Measurements from ENCODE around the gene MYH7.

MYH7 gene

DNA sequence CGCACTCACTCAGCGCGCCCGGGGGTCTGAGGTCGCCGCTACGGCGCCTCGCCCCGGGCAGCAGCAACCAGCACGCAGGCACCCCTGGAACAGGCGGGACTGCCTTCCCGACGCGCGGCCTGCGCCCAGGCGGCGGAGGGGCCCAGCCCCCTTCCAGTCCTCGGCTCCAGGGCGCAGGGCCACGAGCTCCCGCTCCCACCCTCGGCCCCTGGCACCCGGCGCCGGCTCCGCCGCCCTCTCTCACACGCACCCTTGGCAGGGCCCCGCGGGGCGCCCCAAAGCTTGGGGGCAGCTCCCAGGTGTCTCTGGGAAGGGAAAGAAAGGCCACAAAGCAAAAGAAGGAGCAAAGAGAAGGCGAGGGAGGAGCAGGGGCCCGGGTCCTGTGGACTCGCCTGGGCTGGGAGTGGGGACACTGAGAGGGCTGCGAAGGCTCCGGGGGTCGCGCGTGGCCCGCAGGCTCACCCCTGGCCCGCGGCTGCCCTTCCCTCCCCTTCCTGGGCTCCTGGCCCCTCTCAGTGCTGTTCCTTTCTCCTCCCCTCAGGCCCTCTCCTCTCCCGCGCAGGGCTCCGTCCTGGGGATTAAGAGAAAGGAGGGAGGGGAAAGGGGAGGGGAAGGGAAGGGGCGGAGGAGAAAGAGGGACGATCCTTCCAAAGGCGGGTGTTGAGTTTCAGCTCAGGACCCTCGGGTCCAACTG is 69.6 kb downstream of the MYH7 start:
- Histone ChIP-seq H3K9ac (ENCODE audit: low read length) (no peak overlapping the region), H3K27ac (ENCODE audit: low read depth, low read length) (no peak overlapping the region), H3F3A (ENCODE audit: insufficient read depth) (no peaks in the 10 kb centered on the region), H4K20me1 (ENCODE audit: low read depth, low read length) (no peaks in the 10 kb centered on the region), H3K4me3 (ENCODE audit: insufficient read depth, low read length, poor library complexity, severe bottlenecking) (no peak overlapping the region), H2AFZ (ENCODE audit: low read depth, low read length, severe bottlenecking) (no peak overlapping the region), H3K36me3 (ENCODE audit: low read length) (no peaks in the 10 kb centered on the region), H3K79me2 (ENCODE audit: insufficient read depth, low read length) (no peaks in the 10 kb centered on the region), H3K27me3 (ENCODE audit: low read length) (no peaks in the 10 kb centered on the region), H3K4me2 (ENCODE audit: low read depth, low read length, poor library complexity, severe bottlenecking) (no peak overlapping the region), H3K9me3 (ENCODE audit: insufficient read depth, low read length) (no peaks in the 10 kb centered on the region), H3K9me2 (replicated peaks; ENCODE audit: insufficient read depth, low read length) (no peaks in the 10 kb centered on the region)
- TF ChIP-seq, protein P1, sequence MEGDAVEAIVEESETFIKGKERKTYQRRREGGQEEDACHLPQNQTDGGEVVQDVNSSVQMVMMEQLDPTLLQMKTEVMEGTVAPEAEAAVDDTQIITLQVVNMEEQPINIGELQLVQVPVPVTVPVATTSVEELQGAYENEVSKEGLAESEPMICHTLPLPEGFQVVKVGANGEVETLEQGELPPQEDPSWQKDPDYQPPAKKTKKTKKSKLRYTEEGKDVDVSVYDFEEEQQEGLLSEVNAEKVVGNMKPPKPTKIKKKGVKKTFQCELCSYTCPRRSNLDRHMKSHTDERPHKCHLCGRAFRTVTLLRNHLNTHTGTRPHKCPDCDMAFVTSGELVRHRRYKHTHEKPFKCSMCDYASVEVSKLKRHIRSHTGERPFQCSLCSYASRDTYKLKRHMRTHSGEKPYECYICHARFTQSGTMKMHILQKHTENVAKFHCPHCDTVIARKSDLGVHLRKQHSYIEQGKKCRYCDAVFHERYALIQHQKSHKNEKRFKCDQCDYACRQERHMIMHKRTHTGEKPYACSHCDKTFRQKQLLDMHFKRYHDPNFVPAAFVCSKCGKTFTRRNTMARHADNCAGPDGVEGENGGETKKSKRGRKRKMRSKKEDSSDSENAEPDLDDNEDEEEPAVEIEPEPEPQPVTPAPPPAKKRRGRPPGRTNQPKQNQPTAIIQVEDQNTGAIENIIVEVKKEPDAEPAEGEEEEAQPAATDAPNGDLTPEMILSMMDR (IDR thresholded peaks at IDR 0.05; ENCODE audit: insufficient read depth, low read length, poor library complexity, severe bottlenecking), result no peak
- TF ChIP-seq EZH2phosphoT487 (conservative IDR thresholded peaks at IDR 0.05; ENCODE audit: low read length), result no peak

DNA sequence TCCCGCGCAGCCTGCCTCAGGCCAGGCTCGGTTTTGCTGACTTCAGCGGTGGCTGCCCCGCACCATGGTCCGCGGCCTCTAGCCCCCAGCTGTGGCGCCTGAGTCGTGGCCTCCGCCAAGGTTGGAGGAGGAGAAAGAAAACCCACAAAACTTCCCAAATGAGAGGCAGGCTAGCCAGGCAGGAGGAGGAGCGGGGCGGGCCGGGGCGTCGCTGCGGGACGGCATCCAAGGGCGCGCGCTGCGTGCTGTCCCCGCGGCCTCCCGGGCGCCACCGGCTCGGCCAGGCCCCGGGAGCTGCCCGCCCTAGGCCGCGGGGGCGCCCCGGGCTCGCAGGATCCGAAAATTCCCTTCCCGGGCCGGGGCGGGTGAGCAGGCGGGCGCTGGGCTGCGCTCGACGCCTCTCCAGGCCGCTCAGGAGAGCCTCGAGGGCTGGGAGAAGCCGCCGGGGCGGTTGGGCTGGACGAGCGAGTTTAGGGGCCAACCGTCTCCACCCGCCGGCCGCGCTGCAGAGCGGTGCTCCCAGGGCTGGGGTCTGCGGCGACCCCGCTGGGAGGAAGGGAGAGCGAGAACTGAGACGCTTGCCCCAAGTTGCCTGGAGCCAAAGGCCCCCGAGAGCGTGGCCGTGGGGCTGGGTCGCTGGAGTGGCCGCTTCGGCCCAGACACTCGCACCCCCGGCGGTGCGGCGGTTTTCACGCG is 70.3 kb downstream of the MYH7 start, which contains the start of gene EFS:
Gene EFS (minus strand): TSS at position 137 of the 696 bp plus-strand sequence. CDS start 147 bp downstream, outside the sequence.
- Histone ChIP-seq H2AFZ (ENCODE audit: low read depth, low read length, severe bottlenecking) (no peak within 1 kb of the TSS), H3K9ac (ENCODE audit: low read length) (no peak within 1 kb of the TSS), H3K9me3 (ENCODE audit: insufficient read depth, low read length) (no peaks in the 10 kb centered on the region), H3K27ac (ENCODE audit: low read depth, low read length) (no peak within 1 kb of the TSS), H3K27me3 (ENCODE audit: low read length) (no peaks in the 10 kb centered on the region), H3K4me2 (ENCODE audit: low read depth, low read length, poor library complexity, severe bottlenecking) (no peak within 1 kb of the TSS), H3F3A (ENCODE audit: insufficient read depth) (no peaks in the 10 kb centered on the region), H3K4me3 (ENCODE audit: insufficient read depth, low read length, poor library complexity, severe bottlenecking) (no peak within 1 kb of the TSS), H3K9me2 (replicated peaks; ENCODE audit: insufficient read depth, low read length) (no peaks in the 10 kb centered on the region), H4K20me1 (ENCODE audit: low read depth, low read length) (no peaks in the 10 kb centered on the region), H3K79me2 (ENCODE audit: insufficient read depth, low read length) (no peaks in the 10 kb centered on the region), H3K36me3 (ENCODE audit: low read length) (no peaks in the 10 kb centered on the region)
- TF ChIP-seq EZH2phosphoT487 (conservative IDR thresholded peaks at IDR 0.05; ENCODE audit: low read length), result no peak
- TF ChIP-seq, protein P1 (IDR thresholded peaks at IDR 0.05; ENCODE audit: insufficient read depth, low read length, poor library complexity, severe bottlenecking), result no peak

DNA sequence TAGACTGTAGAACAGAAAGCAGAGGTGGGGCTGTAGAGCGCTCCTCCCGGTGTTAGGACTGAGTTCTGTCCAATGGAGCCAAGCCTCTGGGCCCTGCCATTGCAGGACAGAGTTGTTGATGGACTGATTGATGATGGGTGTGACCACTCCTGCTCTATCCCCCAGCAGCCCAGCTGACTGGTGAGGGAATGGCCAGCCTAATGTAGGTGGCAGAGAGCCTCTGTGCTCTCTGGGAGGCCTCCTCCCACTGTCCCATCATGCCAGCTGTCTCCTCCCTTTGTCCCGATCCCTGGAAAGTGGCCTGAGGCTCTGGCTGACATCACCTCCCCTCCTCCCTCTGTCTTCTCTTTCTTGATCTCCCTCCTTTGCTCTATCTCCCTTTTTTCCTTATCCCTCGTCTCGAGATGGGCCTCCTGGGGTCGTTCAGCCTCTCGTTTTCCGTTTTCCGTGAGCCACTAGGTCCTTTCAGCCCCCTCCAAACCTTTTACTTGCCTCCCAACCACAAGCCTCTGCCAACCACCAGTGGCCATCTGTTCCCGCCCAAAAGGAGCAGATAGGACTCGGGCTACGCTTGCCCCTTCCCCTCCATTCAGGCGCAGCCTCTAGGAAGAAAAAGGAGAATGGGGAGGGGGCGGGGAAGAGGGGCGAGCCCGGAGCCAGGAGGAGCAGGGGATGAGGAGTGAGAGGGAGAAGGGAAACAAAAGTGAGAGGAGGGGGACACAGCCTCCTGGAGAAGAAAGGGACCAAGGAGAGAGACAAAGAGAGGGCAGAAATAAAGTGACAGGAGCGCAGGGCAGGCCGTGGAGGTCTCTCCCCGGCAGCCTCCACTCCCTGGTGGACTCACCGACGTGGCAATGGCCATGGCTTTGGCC is 71.1 kb downstream of the MYH7 start:
- H3K9ac ChIP-seq (ENCODE audit: low read length), result no peak overlapping the region
- no peaks in the 10 kb centered on the region for H3K27me3 ChIP-seq (ENCODE audit: low read length)
- no peaks in the 10 kb centered on the region for H4K20me1 ChIP-seq (ENCODE audit: low read depth, low read length)
- no peaks in the 10 kb centered on the region for H3K9me3 ChIP-seq (ENCODE audit: insufficient read depth, low read length)
- H2AFZ ChIP-seq (ENCODE audit: low read depth, low read length, severe bottlenecking), result no peak overlapping the region
- H3K9me2 ChIP-seq (replicated peaks; ENCODE audit: insufficient read depth, low read length), result no peaks in the 10 kb centered on the region
- no peak for TF ChIP-seq EZH2phosphoT487 (conservative IDR thresholded peaks at IDR 0.05; ENCODE audit: low read length)
- TF ChIP-seq, protein P1 (IDR thresholded peaks at IDR 0.05; ENCODE audit: insufficient read depth, low read length, poor library complexity, severe bottlenecking), result no peak
- no peak overlapping the region for H3K27ac ChIP-seq (ENCODE audit: low read depth, low read length)
- H3K79me2 ChIP-seq (ENCODE audit: insufficient read depth, low read length), result no peaks in the 10 kb centered on the region
- no peaks in the 10 kb centered on the region for H3K36me3 ChIP-seq (ENCODE audit: low read length)
- H3F3A ChIP-seq (ENCODE audit: insufficient read depth), result no peaks in the 10 kb centered on the region
- no peak overlapping the region for H3K4me2 ChIP-seq (ENCODE audit: low read depth, low read length, poor library complexity, severe bottlenecking)
- H3K4me3 ChIP-seq (ENCODE audit: insufficient read depth, low read length, poor library complexity, severe bottlenecking), result no peak overlapping the region
